BJ (cell line): ENCODE results near the gene RABEP2. TPM values are rescaled to one million over a fixed set of nuclear protein-coding genes. Genes with fewer than 3 reads are reported as not detected.

ENCODE experiments used
- CTCF ChIA-PET: fragments of 350-600 bp; formaldehyde crosslinking; extraction: SDS; loops from one replicate; lab custom pipeline; 2021; ENCODE audit warnings: antibody characterized with exemption, inconsistent platforms; lab: Yijun Ruan, JAX
- POLR2A ChIA-PET: fragments of 300-600 bp; sonication (Branson Sonifier 250); formaldehyde crosslinking; extraction: SDS; loops from one replicate; lab custom pipeline; 2021; ENCODE audit warnings: antibody characterized with exemption; lab: Charles Lee
- DNase-seq: peaks from one replicate; pipeline ENCODE4 v3.0.0-alpha.2; 2011; ENCODE audit warnings: low read depth
- H3K27me3 ChIP-seq: 2 replicates; pipeline ENCODE4 v1.6.0; 2011; ENCODE audit warnings: low read length; ENCODE audit not compliant: control insufficient read depth, insufficient read depth
- H3K36me3 ChIP-seq: 2 replicates; pipeline ENCODE4 v1.5.1; 2011; ENCODE audit warnings: low read length; ENCODE audit not compliant: control insufficient read depth, insufficient read depth
- H3K4me3 ChIP-seq: 2 replicates; pipeline ENCODE4 v1.5.1; 2011; ENCODE audit warnings: low read depth, mild to moderate bottlenecking, control low read depth, low read length
- polyA plus RNA-seq: library from polyadenylated mRNA; depleted of rRNA; stranded (reverse); fragments of >200 nt; gene quantifications from 2 replicates; pipeline ENCODE4 v1.2.3, GENCODE V29; 2011
- TF ChIP-seq, protein P1 (sequence below): IDR thresholded peaks from 2 replicates; pipeline ENCODE4 v1.5.1; 2011; ENCODE audit warnings: low read depth, mild to moderate bottlenecking, control low read depth, inconsistent platforms, low read length, moderate library complexity; ENCODE audit not compliant: insufficient read depth

Gene RABEP2
- polyA plus RNA-seq, 1 experiment: 20.4 TPM

DNA sequence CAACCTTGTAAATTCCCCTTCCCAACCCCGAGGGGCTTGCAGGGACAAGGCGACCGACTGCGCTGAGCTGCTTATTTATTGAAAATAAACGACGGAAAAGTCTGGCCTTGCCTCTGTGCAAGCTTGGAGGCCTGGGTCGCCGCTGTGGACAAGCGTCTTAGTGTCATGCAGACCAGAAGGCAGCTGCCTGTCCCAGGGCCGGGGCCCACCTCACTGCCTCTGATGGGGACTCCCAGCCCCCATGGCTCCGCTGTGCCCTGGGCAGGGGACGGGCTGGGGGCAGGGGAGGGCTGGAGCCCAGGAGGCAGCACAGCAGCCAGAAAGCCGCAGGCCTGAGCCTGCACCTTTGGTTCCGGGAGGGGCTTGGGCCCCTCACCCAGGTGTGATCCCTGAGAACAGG is 20.7 kb downstream of the RABEP2 start:
- POLR2A ChIA-PET: no interaction called here
- no peak for DNase-seq
- Histone ChIP-seq H3K36me3 (peaks cover 9% of the 10 kb centered on the region), H3K27me3 (no peaks in the 10 kb centered on the region), H3K4me3 (no peak overlapping the region)
- CTCF ChIA-PET: no interaction called here
- TF ChIP-seq, protein P1, sequence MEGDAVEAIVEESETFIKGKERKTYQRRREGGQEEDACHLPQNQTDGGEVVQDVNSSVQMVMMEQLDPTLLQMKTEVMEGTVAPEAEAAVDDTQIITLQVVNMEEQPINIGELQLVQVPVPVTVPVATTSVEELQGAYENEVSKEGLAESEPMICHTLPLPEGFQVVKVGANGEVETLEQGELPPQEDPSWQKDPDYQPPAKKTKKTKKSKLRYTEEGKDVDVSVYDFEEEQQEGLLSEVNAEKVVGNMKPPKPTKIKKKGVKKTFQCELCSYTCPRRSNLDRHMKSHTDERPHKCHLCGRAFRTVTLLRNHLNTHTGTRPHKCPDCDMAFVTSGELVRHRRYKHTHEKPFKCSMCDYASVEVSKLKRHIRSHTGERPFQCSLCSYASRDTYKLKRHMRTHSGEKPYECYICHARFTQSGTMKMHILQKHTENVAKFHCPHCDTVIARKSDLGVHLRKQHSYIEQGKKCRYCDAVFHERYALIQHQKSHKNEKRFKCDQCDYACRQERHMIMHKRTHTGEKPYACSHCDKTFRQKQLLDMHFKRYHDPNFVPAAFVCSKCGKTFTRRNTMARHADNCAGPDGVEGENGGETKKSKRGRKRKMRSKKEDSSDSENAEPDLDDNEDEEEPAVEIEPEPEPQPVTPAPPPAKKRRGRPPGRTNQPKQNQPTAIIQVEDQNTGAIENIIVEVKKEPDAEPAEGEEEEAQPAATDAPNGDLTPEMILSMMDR: no peak

DNA sequence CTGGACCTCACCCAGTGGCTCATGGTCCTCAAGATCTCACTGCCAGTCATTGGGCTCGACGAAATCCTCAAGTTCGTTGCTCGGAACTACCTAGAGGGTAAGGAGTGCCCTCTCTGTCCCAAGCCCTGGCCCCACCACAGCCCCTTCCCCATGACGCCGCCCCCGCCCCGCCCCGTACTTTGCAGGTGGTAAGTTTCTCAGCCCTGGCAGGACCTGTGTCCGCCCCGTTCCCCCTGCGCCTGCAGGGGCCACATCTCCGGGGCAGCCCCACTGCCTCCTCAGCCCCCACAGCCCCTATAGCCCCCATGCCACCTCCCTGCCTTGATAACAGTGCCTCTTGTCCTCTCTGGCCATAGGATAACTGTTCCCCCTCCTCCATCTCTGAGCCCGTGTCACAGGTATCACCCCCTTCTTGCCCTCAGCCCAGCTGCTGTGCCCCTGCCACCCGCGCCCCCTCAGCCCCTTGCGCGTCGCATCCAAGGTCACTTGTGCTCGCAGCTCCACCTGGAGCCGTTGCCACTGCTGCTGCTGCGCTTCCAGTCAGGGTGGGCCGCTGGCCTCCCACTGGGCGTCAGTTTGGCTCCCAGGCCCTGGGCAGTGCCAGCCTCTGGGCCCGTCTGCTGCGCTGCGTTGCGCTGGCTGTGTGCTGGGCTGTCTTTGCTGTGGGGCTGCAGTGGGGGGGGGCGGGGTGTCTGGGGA is 21.5 kb downstream of the RABEP2 start:
- ChIA-PET CTCF (no interaction called here), POLR2A (no interaction called here)
- peaks cover 7% of the 10 kb centered on the region for H3K36me3 ChIP-seq
- TF ChIP-seq, protein P1: no peak
- no peak for DNase-seq
- H3K27me3 ChIP-seq: no peaks in the 10 kb centered on the region
- H3K4me3 ChIP-seq: no peak overlapping the region

DNA sequence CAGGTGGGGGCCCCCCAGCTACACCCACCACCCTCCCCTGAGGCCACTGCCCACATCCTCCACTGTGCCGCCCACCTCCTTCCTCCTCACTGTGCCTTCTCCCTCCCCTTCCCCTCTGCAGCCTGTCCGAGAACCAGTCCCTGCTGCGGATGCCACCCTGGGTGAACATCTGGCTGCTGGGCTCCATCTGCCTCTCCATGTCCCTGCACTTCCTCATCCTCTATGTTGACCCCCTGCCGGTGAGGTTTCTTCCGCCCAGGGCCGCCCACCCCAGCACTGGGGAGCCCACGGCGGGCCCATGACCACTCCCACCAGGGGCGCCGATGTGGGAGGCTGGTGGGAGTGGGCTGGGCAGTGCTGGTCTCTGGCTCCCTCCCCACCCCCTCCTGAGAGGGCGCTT is 22.1 kb downstream of the RABEP2 start:
- ChIA-PET CTCF (no interaction called here), POLR2A (no interaction called here)
- Histone ChIP-seq H3K4me3 (no peak overlapping the region), H3K27me3 (no peaks in the 10 kb centered on the region), H3K36me3 (peaks cover 5% of the 10 kb centered on the region)
- TF ChIP-seq, protein P1: no peak
- no peak for DNase-seq

DNA sequence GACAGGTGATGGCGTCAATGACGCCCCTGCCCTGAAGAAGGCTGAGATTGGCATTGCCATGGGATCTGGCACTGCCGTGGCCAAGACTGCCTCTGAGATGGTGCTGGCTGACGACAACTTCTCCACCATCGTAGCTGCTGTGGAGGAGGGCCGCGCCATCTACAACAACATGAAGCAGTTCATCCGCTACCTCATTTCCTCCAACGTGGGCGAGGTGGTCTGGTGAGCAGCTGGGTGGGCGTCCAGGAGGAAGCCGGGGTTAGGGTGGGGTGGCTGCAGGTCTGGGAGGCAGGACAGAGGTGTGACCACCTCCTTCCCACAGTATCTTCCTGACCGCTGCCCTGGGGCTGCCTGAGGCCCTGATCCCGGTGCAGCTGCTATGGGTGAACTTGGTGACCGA is 23.2 kb downstream of the RABEP2 start:
- no peak for DNase-seq
- CTCF ChIA-PET: no interaction called here
- POLR2A ChIA-PET: no interaction called here
- H3K4me3 ChIP-seq: no peak overlapping the region
- TF ChIP-seq, protein P1: no peak
- peaks cover 5% of the 10 kb centered on the region for H3K36me3 ChIP-seq
- no peaks in the 10 kb centered on the region for H3K27me3 ChIP-seq

DNA sequence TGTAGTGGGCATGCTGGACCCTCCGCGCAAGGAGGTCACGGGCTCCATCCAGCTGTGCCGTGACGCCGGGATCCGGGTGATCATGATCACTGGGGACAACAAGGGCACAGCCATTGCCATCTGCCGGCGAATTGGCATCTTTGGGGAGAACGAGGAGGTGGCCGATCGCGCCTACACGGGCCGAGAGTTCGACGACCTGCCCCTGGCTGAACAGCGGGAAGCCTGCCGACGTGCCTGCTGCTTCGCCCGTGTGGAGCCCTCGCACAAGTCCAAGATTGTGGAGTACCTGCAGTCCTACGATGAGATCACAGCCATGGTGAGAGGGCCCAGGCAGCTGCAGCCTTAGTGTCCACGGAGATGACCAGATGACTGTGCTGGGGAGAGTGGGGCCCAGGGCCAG is 24.4 kb downstream of the RABEP2 start:
- Histone ChIP-seq H3K36me3 (peaks cover 3% of the 10 kb centered on the region), H3K4me3 (no peak overlapping the region), H3K27me3 (no peaks in the 10 kb centered on the region)
- TF ChIP-seq, protein P1: no peak
- no peak for DNase-seq
- CTCF ChIA-PET: no interaction called here
- POLR2A ChIA-PET: no interaction called here
